K562 (cell line): ENCODE results near the gene HAUS3. TPM values are rescaled to one million over a fixed set of nuclear protein-coding genes. Genes with fewer than 3 reads are reported as not detected.

Experiments used
- CREBBP ChIP-seq: IDR thresholded peaks from one replicate; pipeline ENCODE4 v1.6.1; 2012; ENCODE audit warnings: low read depth, mild to moderate bottlenecking, control low read depth, inconsistent platforms, low read length
- EP300 ChIP-seq: IDR thresholded peaks from 2 replicates; pipeline ENCODE4 v1.6.1; 2012; ENCODE audit warnings: low read length, improper control_type of control experiment
- ETS2 ChIP-seq: IDR thresholded peaks from 2 replicates; pipeline ENCODE4 v1.6.1; 2016; ENCODE audit warnings: borderline replicate concordance, missing genetic modification characterization, mild to moderate bottlenecking, moderate library complexity, missing compliant biosample characterization; ENCODE audit not compliant: poor library complexity, severe bottlenecking
- ETV5 ChIP-seq: sonication (generic); formaldehyde crosslinking; IDR thresholded peaks from 2 replicates; pipeline ENCODE4 v1.4.0; 2020; ENCODE audit warnings: low read depth, mild to moderate bottlenecking, missing genetic modification reagents
- GTF2E2 ChIP-seq: fragments of 200-800 bp; sonication (Bioruptor generic); IDR thresholded peaks from 2 replicates; pipeline ENCODE4 v1.6.1; 2016; ENCODE audit warnings: missing genetic modification characterization, missing compliant biosample characterization
- HNRNPUL1 ChIP-seq: fragments of 200-400 bp; formaldehyde crosslinking; IDR thresholded peaks from 2 replicates; pipeline ENCODE4 v1.6.1; 2017; ENCODE audit warnings: low read length
- KLF6 ChIP-seq: fragments of 250-450 bp; sonication (Bioruptor Pico); IDR thresholded peaks from 2 replicates; pipeline ENCODE4 v1.4.0; 2020; ENCODE audit warnings: mild to moderate bottlenecking, moderate library complexity, borderline replicate concordance
- MED1 ChIP-seq: sonication (generic); formaldehyde crosslinking; IDR thresholded peaks from 2 replicates; pipeline ENCODE4 v1.8.1; 2023; ENCODE audit warnings: missing genetic modification reagents, borderline replicate concordance
- MTA3 ChIP-seq: fragments of 450-650 bp; formaldehyde crosslinking; IDR thresholded peaks from 2 replicates; pipeline ENCODE4 v1.6.1; 2017; ENCODE audit warnings: mild to moderate bottlenecking, borderline replicate concordance
- MYC ChIP-seq, 2 experiments: fragments of 250-450 bp in 1 of 2; sonication (Bioruptor Pico) in 1 of 2; IDR thresholded peaks; 2 replicates each; pipeline versions ENCODE4 v1.5.1 to v1.6.1; 2012 to 2021; ENCODE audit warnings: low read depth in 2 of 2, borderline replicate concordance in 1 of 2, improper control_type of control experiment in 1 of 2, low read length in 1 of 2, mild to moderate bottlenecking in 1 of 2, moderate library complexity in 1 of 2
- MYNN ChIP-seq, 2 experiments: sonication (generic); formaldehyde crosslinking in 1 of 2; IDR thresholded peaks; 2 replicates each; pipeline versions ENCODE4 v1.5.0 to v1.6.1; 2016 to 2020; ENCODE audit warnings: antibody characterized with exemption in 1 of 2, missing genetic modification reagents in 1 of 2
- PHB2 ChIP-seq: fragments of 450-650 bp; IDR thresholded peaks from 2 replicates; pipeline ENCODE4 v1.6.1; 2017; ENCODE audit warnings: low read depth
- POLR2H ChIP-seq: IDR thresholded peaks from 2 replicates; pipeline ENCODE4 v1.6.1; 2016; ENCODE audit warnings: missing genetic modification characterization, low read depth, mild to moderate bottlenecking, control low read depth, missing compliant biosample characterization, moderate library complexity
- RAD51 ChIP-seq: fragments of 450-650 bp; IDR thresholded peaks from 2 replicates; pipeline ENCODE4 v1.7.1; 2016; ENCODE audit warnings: low read depth, mild to moderate bottlenecking, borderline replicate concordance
- RUNX1 ChIP-seq: sonication (generic); IDR thresholded peaks from 2 replicates; pipeline ENCODE4 v1.6.1; 2016; ENCODE audit warnings: antibody characterized with exemption, low read depth
- SFPQ ChIP-seq: fragments of 200-400 bp; formaldehyde crosslinking; IDR thresholded peaks from 2 replicates; pipeline ENCODE4 v1.6.1; 2017; ENCODE audit warnings: mild to moderate bottlenecking, low read depth, low read length, moderate library complexity
- SMAD1 ChIP-seq: fragments of 150-350 bp; IDR thresholded peaks from 2 replicates; pipeline ENCODE4 v1.6.1; 2014; ENCODE audit warnings: low read length, low read depth; ENCODE audit not compliant: partially characterized antibody
- SUPT5H ChIP-seq: fragments of 450-650 bp; IDR thresholded peaks from 2 replicates; pipeline ENCODE4 v1.6.1; 2016
- TEAD4 ChIP-seq, 2 experiments: sonication (generic) in 1 of 2; formaldehyde crosslinking in 1 of 2; IDR thresholded peaks; 2 replicates each; pipeline versions ENCODE4 v1.6.1 to v1.8.0; 2012 to 2022; ENCODE audit warnings: borderline replicate concordance in 1 of 2, inconsistent platforms in 1 of 2, low read length in 1 of 2, mild to moderate bottlenecking in 1 of 2, missing genetic modification reagents in 1 of 2
- ZBED1 ChIP-seq: IDR thresholded peaks from 2 replicates; pipeline ENCODE4 v1.6.1; 2014
- ZNF143 ChIP-seq: sonication (generic); formaldehyde crosslinking; IDR thresholded peaks from 2 replicates; pipeline ENCODE4 v1.9.0; 2022; ENCODE audit warnings: mild to moderate bottlenecking, missing genetic modification reagents
- polyA plus RNA-seq, 8 experiments: library from polyadenylated mRNA; depleted of rRNA in 4 of 8; stranded (reverse) in 5 of 8; unstranded in 3 of 8; fragments of >200 nt; fragmentation: Nextera tagmentation in 2 of 8; fragmentation: Illumina TruSeq in 1 of 8; extraction: Ambion mirVana in 2 of 8; extraction: Trizol in 1 of 8; gene quantifications; 2 replicates each; pipeline versions ENCODE4 v1.2.1 to v1.2.3, GENCODE V29; 2011 to 2014; ENCODE audit warnings: inconsistent platforms in 1 of 8, missing spikeins in 1 of 8
- total RNA-seq, 7 experiments: library from RNA; depleted of rRNA in 6 of 7; stranded (reverse); fragments of >200 nt in 6 of 7; fragmentation: Illumina TruSeq in 2 of 7; extraction: Trizol in 2 of 7; gene quantifications; 2 replicates each; pipeline versions ENCODE4 v1.2.1 to v1.2.3, GENCODE V29; 2011 to 2021; ENCODE audit warnings: low replicate concordance in 1 of 7
- TF ChIP-seq, protein P1 (sequence below): fragments of 450-650 bp; IDR thresholded peaks from 2 replicates; pipeline ENCODE4 v1.6.1; 2017; ENCODE audit warnings: antibody characterized with exemption, mild to moderate bottlenecking
- TF ChIP-seq, protein P2 (sequence below): fragments of 250-450 bp; sonication (Bioruptor Pico); IDR thresholded peaks from 2 replicates; pipeline ENCODE4 v1.6.1; 2021; ENCODE audit warnings: mild to moderate bottlenecking

HAUS3 gene
- total and polyA plus RNA-seq, 9 of the 15 experiments (the other 6 are each of a cell fraction or from before 2014, with no cell fraction given): 8.9 to 25.7 (median 21.5) TPM

DNA sequence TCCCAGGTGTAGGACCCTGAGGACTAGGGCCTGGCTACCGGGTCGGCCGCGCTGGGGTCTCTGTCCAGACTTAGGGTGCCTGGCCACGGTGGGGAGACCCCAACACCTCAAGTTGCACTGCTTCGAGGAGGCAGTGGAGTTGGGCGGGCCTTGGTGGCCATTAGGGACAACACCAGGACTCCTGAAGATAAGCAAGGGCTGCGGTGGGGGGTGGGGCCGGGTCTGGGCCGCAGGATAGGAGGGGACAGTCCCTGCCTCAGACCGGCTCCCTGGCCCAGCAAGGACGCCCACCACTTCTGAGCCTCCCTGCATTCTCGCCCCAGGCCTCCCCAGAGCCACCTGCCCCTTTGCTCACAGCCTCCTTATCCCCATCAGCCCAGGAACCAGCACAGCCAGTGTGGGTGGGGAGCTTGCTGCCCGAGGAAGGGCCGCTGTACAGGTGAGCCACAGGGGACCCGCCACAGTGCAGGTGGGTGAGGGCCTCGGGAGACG, 25.4 kb upstream of the HAUS3 start (continued):
- no peak for TF ChIP-seq MTA3
- TF ChIP-seq RAD51: no peak
- TF ChIP-seq SMAD1: no peak
- no peak for TF ChIP-seq KLF6 (CRISPR knock-in tag)
- TF ChIP-seq, protein P1, sequence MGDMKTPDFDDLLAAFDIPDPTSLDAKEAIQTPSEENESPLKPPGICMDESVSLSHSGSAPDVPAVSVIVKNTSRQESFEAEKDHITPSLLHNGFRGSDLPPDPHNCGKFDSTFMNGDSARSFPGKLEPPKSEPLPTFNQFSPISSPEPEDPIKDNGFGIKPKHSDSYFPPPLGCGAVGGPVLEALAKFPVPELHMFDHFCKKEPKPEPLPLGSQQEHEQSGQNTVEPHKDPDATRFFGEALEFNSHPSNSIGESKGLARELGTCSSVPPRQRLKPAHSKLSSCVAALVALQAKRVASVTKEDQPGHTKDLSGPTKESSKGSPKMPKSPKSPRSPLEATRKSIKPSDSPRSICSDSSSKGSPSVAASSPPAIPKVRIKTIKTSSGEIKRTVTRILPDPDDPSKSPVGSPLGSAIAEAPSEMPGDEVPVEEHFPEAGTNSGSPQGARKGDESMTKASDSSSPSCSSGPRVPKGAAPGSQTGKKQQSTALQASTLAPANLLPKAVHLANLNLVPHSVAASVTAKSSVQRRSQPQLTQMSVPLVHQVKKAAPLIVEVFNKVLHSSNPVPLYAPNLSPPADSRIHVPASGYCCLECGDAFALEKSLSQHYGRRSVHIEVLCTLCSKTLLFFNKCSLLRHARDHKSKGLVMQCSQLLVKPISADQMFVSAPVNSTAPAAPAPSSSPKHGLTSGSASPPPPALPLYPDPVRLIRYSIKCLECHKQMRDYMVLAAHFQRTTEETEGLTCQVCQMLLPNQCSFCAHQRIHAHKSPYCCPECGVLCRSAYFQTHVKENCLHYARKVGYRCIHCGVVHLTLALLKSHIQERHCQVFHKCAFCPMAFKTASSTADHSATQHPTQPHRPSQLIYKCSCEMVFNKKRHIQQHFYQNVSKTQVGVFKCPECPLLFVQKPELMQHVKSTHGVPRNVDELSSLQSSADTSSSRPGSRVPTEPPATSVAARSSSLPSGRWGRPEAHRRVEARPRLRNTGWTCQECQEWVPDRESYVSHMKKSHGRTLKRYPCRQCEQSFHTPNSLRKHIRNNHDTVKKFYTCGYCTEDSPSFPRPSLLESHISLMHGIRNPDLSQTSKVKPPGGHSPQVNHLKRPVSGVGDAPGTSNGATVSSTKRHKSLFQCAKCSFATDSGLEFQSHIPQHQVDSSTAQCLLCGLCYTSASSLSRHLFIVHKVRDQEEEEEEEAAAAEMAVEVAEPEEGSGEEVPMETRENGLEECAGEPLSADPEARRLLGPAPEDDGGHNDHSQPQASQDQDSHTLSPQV: peak; percentile 68
- TF ChIP-seq MED1 (CRISPR knock-in tag): no peak
- TF ChIP-seq GTF2E2 (tag): no peak
- no peak for TF ChIP-seq ZNF143 (CRISPR knock-in tag)
- TF ChIP-seq RUNX1: no peak
- no peak for TF ChIP-seq SFPQ
- no peak for TF ChIP-seq SUPT5H
- TF ChIP-seq MYC (IDR thresholded peaks at IDR 0.05; ENCODE audit: low read depth, low read length): no peak
- TF ChIP-seq MYC (CRISPR knock-in tag; IDR thresholded peaks at IDR 0.05; ENCODE audit: borderline replicate concordance, low read depth): no peak
- no peak for TF ChIP-seq MYNN (IDR thresholded peaks at IDR 0.05)
- TF ChIP-seq MYNN (CRISPR knock-in tag; IDR thresholded peaks at IDR 0.05): no peak
- TF ChIP-seq ETS2 (tag): no peak
- no peak for TF ChIP-seq CREBBP
- no peak for TF ChIP-seq ETV5 (CRISPR knock-in tag)
- TF ChIP-seq HNRNPUL1: no peak
- no peak for TF ChIP-seq ZBED1
- no peak for TF ChIP-seq PHB2
- no peak for TF ChIP-seq POLR2H
- TF ChIP-seq EP300: peak; percentile 33
- 0 out of 2 replicates have a peak, but pooled peaks have one; percentile 30 for TF ChIP-seq TEAD4 (IDR thresholded peaks at IDR 0.05; ENCODE audit: low read length)
- no peak for TF ChIP-seq TEAD4 (CRISPR knock-in tag; IDR thresholded peaks at IDR 0.05; ENCODE audit: borderline replicate concordance)
- TF ChIP-seq, protein P2, sequence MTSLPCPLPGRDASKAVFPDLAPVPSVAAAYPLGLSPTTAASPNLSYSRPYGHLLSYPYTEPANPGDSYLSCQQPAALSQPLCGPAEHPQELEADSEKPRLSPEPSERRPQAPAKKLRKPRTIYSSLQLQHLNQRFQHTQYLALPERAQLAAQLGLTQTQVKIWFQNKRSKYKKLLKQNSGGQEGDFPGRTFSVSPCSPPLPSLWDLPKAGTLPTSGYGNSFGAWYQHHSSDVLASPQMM: no peak
